Heart right ventricle (tissue), 16 donors: ENCODE results near the gene FOXE3. TPM values are rescaled to one million over a fixed set of nuclear protein-coding genes. Genes with fewer than 3 reads are reported as not detected.

Experiments
- ATAC-seq, 8 donors: fragments of 200-7000 bp; cut with Tn5 transposase; one replicate each; pipeline ENCODE4 v1.9.1; 2020; ENCODE audit warnings: mild to moderate bottlenecking in 8 of 8, moderate library complexity in 8 of 8, moderate number of reproducible peaks in 1 of 8
- DNase-seq, 2 donors: peaks; one replicate each; pipeline ENCODE4 v3.0.0-alpha.2; 2020
- H3K27ac ChIP-seq, 10 donors: fragments of 200-600 bp; sonication (generic) in 2 of 10; one replicate each; pipeline versions ENCODE4 v1.5.0 to v1.8.0; 2020 to 2022; ENCODE audit warnings: mild to moderate bottlenecking in 3 of 10
- H3K27me3 ChIP-seq, 7 donors: fragments of 200-600 bp; one replicate each; pipeline ENCODE4 v1.8.0; 2021 to 2022; ENCODE audit warnings: mild to moderate bottlenecking in 2 of 7
- H3K36me3 ChIP-seq, 9 donors: fragments of 200-600 bp; sonication (generic) in 1 of 9; one replicate each; pipeline versions ENCODE4 v1.5.0 to v1.8.0; 2020 to 2022; ENCODE audit warnings: mild to moderate bottlenecking in 2 of 9
- H3K4me1 ChIP-seq, 9 donors: fragments of 200-600 bp; sonication (generic) in 1 of 9; one replicate each; pipeline versions ENCODE4 v1.5.0 to v1.8.0; 2020 to 2022; ENCODE audit warnings: mild to moderate bottlenecking in 4 of 9
- H3K4me3 ChIP-seq, 10 donors: fragments of 200-600 bp; sonication (generic) in 2 of 10; one replicate each; pipeline versions ENCODE4 v1.5.0 to v1.8.0; 2020 to 2022; ENCODE audit warnings: mild to moderate bottlenecking in 7 of 10, moderate library complexity in 2 of 10
- H3K9me3 ChIP-seq, 11 donors: fragments of 200-600 bp in 10 of 11; sonication (generic) in 2 of 11; one replicate each; pipeline versions ENCODE4 v1.5.0 to v1.8.0; 2013 to 2022; ENCODE audit warnings: mild to moderate bottlenecking in 2 of 11, control low read depth in 1 of 11, moderate library complexity in 1 of 11
- CTCF ChIP-seq, 9 donors: fragments of 200-600 bp; sonication (generic) in 2 of 9; IDR thresholded peaks; one replicate each; pipeline versions ENCODE4 v1.5.0 to v1.8.0; 2021 to 2022; ENCODE audit warnings: antibody characterized with exemption in 9 of 9, mild to moderate bottlenecking in 5 of 9, moderate library complexity in 1 of 9
- WGBS, 2 donors: extraction: QIAGEN DNeasy Blood & Tissue Kit; methylation state at CpG; one replicate each; pipeline ENCODE4 v1.1.7; 2013; ENCODE audit warnings: inconsistent platforms in 1 of 2; 5-methylcytosine and 5-hydroxymethylcytosine counted together
- intact Hi-C, 10 donors: fragments of 100-400 bp; cut with DNase I; formaldehyde crosslinking; loops; one replicate each; pipeline versions ENCODE4 v1.11.1 to v1.14.2; 2022
- polyA plus RNA-seq, 2 donors: library from polyadenylated mRNA; stranded (reverse); fragments of 200-250 nt; gene quantifications; one replicate each; pipeline ENCODE4 v1.2.3, GENCODE V29; 2013
- total RNA-seq, 10 donors: library from RNA; stranded (reverse); fragmentation: NEBNext Ultra II Directional in 3 of 10; extraction: Animal tissue kit (Norgen Biotek cat#: 25700) in 3 of 10; gene quantifications; one replicate each; pipeline versions ENCODE4 v1.2.1 to v1.2.4, GENCODE V29; 2021 to 2023
- donor health status: Arrhythmogenic right ventricular cardiomyopathy.
- donor health status: ischemic (EF 13 %, LVEDD 7.1; RV severe dilation, severe dysfunction).
- donor health status: healthy with polysubstance abuse.
- donor health status: DM: no; HTN: yes; CAD: no.
- donor health status: DM: no; HTN: no; CAD: no.
- donor health status: ischemic (EF 25% LVEDD 6.9; RV normal size, moderate dysfunction).
- donor health status: ischemic (EF 25% LVEDD 5.7; RV mildly dilated, moderate dysfunction).
- donor health status: healthy.
- donor health status: DM: yes; HTN: yes; CAD: no.
- donor health status: Ischemic cardiomyopathy.
- donor health status: ischemic (EF 35%, LVEDD 5.7; RV mildly dilated, moderate dysfunction).
- donor health status: nonischemic (EF 11% LVEDD 7.7; RV severe dilation, severe dysfunction).
- donor health status: DM: yes; HTN: yes; CAD: no.
- donor health status: PGD.
- donor health status: ischemic (EF 29% LVEDD 5.4; RV normal size, mild dysfunction).
- donor health status: nonischemic (EF 23%, LVEDD 6.1; RV moderate dilation, normal function).

The FOXE3 gene
- total and polyA plus RNA-seq, 12 donors = 0.03 TPM; not detected in 11

- DNase-seq (peak in 1 of 2 donors; percentile 13), ATAC-seq (peak in 2 of 8 donors; percentile 25 to 35)
- intact Hi-C loops = no loop called here
- Histone ChIP-seq H3K27ac (no peak overlapping the region), H3K4me3 (no peak overlapping the region), H3K9me3 (no peaks in the 10 kb centered on the region), H3K36me3 (no peaks in the 10 kb centered on the region), H3K27me3 (peaks cover 3 to 89% (median 64%) of the 10 kb centered on the region in 7 donors), H3K4me1 (no peaks in the 10 kb centered on the region)
- TF ChIP-seq CTCF (IDR thresholded peaks at IDR 0.05) = no peak
- 32 to 34% methylated on average over 3 of the region's 3 CpGs for WGBS, 2 donors
Observed at GRCh38 chr1:47465605-47466004, 49.5 kb downstream of the FOXE3 start.

Other genes with a start within 250 kb of the FOXE3 start
- under 1 TPM in 2 of 10 donors, not detected in 8; 0.44 to 0.78 TPM for gene PDZK1IP1, start 226.2 kb upstream of the FOXE3 start, total RNA-seq
- gene PDZK1IP1, start 226.2 kb upstream of the FOXE3 start, polyA plus RNA-seq = under 1 TPM; 0.23 to 0.51 TPM
- gene TAL1, start 184.1 kb upstream of the FOXE3 start, total RNA-seq = 1 to 10 TPM; 1.8 to 5.0 (median 4.0) TPM
- gene TAL1, start 184.1 kb upstream of the FOXE3 start, polyA plus RNA-seq = 1 to 10 TPM; 2.4 to 7.4 TPM
- gene STIL, start 102.1 kb upstream of the FOXE3 start, total RNA-seq = 1 to 10 TPM in 3 of 10 donors, under 1 TPM in 7; 0.44 to 2.1 (median 0.71) TPM
- under 1 TPM; 0.22 to 0.37 TPM for gene STIL, start 102.1 kb upstream of the FOXE3 start, polyA plus RNA-seq
- gene CMPK1, start 82.5 kb upstream of the FOXE3 start, total RNA-seq = 10 to 100 TPM; 63.4 to 81.5 (median 75.6) TPM
- gene CMPK1, start 82.5 kb upstream of the FOXE3 start, polyA plus RNA-seq = 10 to 100 TPM; 41.4 to 41.7 TPM
- under 1 TPM in 4 of 10 donors, not detected in 6; 0.05 to 0.14 (median 0.07) TPM for gene FOXD2, start 21.8 kb downstream of the FOXE3 start, total RNA-seq
- under 1 TPM in 1 of 2 donors, not detected in 1; 0.01 TPM for gene FOXD2, start 21.8 kb downstream of the FOXE3 start, polyA plus RNA-seq